ENCODE results near the gene UCP3.
"Not testable (repeated sequence)": the region's sequence is repeated elsewhere in the genome, so short reads cannot be mapped to it uniquely, and the experiment has no call there.

UCP3 gene

DNA sequence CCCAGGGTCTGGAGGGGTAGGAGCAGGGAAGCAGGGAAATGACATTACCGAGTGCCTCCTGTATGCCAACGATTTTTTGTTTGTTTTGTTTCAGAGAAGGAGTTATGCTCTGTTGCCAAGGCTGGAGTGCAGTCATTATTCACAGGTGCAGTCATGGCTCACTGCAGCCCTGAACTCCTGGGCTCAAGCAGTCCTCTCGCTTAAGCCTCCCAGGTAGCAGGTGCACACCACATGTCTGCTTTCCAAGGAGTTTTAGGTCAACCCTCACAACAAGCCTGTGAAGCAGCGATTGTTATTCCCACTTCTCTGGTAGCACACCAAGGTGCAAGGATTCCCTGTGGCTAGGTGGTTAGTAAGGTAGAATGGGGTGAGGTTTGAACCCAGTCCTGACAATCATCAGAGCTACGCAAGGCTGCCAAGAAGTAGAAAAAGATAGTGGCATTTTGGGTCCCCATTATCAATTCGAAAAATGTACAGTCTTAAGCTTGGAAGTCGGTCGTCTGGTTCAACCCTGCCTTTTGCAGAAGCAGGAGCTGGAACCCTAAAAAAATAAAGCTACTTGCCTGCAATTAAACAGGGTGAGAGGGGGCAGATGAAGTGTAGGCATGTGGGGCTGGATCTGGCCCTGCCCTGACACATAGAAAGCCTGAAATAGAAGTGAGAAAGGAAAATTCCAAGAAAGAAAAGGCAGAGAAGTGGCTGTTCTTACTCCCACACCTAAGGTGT is 9.1 kb downstream of the UCP3 start:
- DNase-seq: no peak

DNA sequence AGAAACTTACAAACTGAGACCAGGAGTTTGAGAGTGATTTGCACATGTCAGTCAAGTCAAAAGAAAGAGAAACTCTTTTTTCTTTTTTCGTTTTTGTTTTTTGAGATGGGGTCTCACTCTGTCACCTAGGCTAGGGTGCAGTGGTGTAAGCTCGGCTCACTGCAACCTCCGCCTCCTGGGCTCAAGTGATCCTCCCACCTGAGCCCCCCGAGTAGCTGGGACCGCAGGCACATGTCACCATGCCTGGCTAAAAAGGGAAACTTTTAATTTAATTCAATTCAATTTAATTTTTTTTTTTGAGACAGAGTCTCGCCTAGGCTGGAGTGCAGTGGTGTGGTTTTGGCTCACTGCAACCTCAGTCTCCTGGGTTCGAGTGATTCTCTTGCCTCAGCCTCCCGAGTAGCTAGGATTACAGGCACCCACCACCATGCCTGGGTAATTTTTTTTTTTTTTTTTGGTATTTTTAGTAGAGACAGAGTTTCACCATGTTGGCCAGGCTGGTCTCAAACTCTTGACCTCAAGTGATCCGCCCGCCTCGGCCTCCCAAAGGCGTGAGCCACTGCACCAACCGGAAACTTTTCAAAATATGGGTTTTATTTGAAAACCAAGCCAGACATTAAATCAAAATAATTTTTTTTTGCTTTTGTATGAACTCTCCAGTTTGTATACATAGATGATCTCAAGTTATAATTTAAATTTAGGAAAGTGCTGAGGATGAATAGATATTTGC is 9.9 kb downstream of the UCP3 start:
- DNase-seq: no peak

DNA sequence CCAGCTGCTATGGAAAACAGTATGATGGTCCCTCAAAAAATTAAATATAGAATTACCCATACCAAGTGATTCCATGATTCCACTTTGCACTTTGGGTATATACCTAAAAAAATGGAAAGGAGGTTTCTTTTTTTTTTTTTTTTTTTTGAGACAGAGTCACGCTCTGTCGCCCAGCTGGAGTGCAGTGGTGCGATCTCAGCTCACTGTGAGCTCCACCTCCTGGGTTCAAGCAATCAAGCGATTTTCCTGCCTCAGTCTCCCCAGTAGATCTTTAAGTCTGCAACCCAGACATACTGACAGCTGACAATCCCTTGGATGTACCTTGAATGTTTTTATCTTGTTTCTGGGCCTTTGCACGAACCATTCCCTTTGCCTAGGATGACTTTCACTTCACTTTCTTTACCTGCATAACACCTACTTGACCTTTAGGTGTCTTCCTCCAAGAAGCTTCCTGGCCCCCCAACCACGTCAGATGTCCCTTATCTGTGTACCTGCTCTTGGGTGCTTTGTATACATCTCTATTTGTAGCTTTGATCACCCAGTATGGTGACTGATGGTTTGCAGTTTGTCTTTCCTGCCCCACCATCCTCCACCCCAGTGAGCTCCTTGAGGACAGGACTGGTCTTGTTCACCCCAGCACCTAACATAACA is 11.6 kb downstream of the UCP3 start:
- no peak for DNase-seq

DNA sequence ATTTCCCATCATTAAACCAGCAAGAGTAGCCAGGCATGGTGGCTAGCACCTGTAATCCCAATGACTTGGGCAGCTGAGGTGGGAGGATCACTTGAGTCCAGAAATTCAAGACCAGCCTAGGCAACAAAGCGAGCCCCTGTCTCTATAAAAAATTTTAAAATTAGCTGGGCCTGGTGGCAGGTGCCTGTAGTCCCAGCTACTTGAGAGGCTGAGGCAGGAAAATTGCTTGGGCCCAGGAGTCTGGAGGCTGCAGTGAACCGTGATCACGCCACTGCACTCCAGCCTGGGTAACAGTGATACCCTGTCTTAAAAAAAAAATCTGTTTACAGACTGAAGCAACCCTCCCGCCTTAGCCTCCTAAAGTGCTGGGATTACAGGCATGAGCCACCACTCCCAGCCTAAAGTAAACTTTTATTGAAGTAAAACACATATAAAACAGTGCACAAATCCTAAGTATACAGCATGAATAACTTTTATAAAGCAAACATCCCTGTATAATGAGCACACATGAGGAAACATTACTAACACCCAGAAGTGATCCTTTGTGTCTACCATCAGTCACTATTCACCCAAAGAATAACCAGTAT is 12.6 kb downstream of the UCP3 start:
- DNase-seq: no peak

DNA sequence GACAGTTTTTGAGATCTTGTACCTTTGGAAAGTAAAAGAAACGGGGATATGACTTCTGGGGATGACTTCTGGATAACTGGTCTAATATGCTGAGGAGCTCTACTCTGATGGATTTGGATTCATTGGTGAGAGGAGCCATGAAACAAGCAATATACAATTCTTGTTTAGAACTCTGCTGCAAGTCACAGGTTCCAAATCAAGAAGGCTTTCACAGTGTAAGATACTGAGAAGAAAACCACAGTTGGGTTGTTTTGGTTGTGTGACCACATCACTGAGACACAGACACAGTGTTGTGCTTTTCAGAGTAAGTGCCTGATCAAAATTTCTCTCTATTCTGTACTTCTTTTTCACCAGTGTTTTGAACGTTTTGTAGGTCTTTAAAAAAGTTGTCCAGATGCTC is 13.2 kb downstream of the UCP3 start:
- no peak for DNase-seq

DNA sequence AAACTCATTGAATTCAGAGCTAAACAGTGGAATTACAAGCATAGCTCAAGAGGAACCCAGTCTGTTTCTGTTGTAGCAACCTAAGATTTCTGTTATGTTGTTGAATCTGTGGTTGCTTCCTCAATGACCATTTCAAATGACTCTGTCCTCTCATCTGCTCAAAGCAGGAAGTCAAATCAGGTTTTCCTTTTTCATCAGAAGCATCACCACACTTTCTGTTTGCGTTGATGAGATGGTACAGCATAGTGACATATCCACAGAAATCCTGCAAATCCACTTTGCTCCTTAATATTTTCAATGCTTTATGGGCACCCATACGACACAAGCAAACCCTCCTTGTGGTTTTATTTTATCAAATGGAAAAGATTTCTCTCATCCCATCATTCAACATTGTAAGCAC is 13.6 kb downstream of the UCP3 start:
- DNase-seq: no peak

DNA sequence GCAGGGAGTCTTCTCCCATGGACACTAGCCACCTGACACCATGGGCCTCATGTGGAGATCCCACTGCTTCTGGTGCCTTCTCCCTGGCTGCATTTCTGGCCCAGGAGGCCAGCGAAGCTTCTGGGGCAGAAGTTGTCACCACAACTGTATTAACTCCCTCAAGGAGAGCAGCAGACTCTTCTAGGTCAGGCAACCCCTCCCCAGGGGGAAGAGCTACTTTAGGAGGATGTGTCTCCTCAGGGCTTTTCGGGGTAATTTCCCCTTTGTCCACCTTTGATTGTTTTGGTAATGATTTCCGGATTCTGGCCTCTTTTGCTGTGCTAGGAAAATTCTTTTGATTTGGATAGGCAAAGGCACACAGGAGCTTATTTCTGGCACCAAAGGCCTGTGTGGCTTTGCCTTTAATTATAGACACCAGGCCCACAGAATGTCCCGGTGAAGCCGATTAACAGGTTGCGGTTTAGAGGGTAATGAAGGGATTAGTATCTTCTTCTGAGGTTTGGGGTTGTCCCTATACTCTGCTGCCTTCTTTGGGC is 17.3 kb downstream of the UCP3 start:
- DNase-seq: peak; percentile 83

DNA sequence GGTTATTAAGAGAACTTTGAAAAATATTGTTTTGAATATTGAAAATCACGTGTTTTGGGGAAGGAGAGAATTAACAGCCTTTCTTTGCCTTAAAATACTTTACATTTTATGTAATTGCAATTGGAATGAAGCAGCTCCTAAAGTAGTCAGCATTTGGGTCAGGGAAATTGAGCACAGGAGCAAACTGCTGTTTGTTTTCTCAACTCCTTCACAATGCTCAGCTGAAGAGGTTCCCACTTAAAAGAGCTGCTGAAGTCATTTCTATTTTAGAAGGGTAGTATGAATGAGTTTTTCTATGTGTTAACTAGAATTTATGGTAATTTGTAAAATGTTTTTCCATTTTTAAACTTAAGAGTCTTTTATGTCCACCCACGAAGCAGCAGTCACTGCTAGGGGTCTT is 18.2 kb downstream of the UCP3 start:
- no peak for DNase-seq

DNA sequence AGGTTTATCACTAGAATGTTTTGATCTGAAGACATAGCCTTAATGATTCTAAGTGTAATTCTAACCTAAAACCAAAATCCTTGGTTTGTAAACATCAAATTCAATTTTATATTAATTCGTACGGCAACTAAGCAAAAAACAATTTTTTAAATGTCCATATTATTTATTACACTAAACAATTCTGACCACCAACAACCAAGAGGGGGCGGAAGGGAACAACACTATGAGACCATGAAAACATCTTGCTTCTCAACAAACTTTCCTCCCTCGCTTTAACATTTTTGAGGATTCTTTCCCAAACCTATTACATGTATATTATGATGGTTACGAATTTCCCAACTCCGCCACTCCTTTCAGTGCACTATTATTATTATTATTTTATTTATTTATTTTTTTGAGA is 19.7 kb downstream of the UCP3 start:
- no peak for DNase-seq

DNA sequence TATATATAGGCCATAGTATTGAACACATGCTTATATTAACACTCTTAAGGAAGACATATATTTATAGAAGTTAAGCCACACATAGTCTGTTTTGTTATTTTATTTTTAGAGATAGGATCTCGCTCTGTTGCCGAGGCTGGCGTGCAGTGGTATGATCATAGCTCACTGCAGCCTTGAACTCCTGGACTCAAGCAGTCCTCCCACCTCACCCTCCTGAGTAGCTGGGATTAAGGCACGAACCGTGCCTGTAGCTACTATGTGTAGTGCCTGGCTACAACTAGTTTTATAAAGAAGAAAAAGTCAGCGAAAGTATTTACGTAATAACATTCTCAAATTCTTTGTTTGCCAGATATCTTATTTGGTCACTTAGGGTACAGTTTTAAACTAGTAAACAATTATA is 20.7 kb downstream of the UCP3 start:
- no peak for DNase-seq

DNA sequence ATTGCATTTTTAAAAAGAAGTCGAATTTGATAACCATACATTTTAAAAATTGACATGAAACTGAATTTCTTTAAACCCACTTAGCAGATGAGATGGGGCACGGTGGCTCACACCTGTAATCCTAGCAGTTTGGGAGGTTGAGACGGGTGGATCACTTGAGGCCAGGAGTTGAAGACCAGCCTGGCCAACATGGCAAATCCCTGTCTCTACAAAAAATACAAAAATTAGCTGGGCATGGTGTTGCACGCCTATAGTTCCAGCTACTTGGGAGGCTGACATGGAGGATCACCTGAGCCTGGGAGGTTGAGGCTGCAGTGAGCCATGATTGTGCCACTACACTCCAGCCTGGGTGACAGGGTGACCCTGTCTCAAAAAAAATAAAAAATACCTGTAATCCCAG is 23.2 kb downstream of the UCP3 start:
- not testable (repeated sequence) for DNase-seq

DNA sequence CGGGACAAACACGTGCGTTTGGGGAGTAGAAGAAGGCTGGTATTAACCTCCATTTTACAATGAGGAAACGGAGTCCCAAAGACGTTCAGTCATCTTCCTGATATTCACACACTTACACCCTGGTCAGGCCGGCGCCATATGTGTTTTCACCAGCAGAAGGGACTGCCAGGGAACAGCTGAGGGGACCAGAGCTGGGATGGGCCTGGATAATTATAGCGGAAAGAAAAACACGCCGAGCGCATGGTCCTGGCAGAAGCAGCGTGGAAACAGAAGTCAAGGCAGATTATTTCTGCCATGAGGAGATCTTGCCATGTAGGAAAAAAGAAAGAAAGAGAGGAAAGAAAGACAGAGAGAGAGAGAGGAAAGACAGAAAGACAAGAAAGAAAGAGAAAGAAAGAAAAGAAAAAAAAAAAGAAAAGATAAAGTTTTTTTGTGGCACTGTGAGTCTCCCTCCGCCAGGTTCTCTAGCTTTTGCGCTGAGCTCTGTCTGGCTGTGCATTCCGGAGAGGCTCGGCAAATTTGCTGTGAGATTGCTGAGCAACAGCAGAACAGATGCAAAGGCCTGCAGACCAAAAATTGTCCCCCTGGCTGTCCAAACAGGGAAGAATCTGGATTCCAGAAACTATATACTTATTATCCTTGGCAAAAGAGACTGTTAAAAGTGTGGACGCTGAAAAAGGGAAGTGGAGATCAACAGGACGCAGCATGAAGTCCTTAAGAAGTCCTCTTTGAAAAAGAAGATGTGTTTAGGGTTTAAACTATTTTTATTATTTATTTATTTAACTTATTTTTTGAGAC is 24.9 kb downstream of the UCP3 start:
- DNase-seq: peak; percentile 75

DNA sequence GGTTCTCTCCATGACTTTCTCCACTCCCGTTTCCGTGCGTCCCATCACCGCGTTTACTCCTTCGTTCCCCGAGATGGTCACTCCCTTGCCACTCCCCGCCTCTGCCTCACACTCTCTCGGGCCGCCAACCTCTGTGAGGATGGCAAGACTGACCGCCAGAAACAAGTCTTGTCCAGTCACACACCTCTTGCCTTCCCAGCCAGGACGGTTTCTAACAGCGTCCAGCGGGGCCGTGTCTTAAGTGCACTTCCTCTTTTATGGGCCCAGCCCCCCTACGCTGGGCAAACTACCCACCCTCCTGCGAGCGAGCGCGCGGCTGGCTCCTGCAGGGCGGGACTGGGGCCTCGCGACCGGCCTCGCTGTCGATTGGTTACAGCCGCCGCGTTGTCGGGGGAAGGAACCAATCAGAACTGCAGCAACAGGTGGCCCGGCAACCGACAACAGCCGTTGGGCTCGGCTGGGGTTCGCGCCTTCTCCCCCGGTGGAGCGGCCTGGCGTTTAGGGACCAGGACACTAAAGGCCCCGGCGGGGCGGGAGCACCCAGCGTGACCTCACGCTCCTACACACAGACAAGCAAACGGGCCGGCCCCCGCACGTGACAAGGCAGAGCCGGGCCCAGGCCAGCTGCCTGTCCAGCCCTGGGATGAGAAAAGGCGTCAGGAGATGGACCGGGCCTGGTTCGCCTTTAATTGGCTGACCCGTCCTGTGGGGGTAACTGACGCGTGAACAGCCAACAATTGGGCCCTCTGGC is 25.7 kb downstream of the UCP3 start:
- peak; percentile 97 for DNase-seq

DNA sequence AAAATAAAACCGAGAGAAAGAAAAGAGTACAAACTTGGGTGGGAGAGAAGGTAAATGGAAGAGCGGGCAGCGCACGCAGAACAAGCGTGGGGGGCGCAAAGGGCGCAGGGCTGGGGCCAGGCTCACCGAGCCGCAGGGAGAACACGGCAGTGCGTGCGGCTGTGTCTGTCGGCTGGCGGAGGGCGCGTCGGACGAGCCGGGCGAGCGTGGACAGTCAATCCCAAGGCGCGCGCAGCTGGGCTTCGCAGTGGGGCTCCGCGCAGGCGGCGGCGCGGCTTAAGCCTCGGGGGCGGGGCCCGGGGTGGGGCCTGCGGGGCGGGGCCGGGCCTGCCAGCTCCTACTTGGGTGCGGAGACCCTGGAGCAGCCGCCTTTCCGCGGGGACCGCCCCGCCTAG is 26.3 kb downstream of the UCP3 start, which contains the start of gene UCP2:
TSS of gene UCP2 (minus strand) at position 249 of the 395 bp plus-strand sequence. CDS start 4,465 bp downstream, outside the sequence.
- DNase-seq: peak; percentile 93

DNA sequence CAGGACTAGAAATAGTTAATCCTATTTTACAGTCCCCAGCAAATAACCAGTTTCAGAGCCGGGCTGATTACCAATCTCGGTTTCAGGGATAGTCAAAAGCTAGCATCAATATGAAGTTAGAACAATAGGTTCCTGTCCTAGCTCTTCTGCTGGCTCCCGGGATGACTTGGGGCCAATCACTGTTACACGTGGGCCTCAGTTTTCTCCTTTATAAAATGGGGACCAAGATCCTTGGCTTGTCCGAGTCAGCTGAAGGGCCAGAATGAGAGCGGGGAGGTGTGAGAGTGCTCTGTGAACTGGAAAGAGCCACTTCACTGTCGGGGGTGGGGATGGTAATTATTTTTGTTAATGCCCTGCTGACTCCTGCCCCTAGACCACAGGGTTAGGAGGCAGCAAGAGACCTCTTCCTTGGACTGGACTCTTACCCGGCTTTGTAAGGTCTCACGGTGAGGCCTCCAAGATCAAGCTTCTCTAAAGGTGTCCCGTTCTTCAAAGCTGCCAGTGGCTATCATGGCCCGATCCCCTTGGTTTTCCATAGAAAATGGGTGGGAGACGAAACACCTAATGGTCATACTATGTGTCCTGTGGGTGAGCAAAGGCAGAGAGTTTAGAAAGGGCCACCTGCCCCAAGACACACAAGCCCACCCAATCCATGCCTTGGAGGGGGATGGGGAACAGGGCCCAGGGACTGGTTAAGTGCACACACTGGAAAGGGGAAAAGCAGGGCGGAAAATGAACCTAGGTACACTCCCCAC is 27.7 kb downstream of the UCP3 start:
- DNase-seq: peak; percentile 38

DNA sequence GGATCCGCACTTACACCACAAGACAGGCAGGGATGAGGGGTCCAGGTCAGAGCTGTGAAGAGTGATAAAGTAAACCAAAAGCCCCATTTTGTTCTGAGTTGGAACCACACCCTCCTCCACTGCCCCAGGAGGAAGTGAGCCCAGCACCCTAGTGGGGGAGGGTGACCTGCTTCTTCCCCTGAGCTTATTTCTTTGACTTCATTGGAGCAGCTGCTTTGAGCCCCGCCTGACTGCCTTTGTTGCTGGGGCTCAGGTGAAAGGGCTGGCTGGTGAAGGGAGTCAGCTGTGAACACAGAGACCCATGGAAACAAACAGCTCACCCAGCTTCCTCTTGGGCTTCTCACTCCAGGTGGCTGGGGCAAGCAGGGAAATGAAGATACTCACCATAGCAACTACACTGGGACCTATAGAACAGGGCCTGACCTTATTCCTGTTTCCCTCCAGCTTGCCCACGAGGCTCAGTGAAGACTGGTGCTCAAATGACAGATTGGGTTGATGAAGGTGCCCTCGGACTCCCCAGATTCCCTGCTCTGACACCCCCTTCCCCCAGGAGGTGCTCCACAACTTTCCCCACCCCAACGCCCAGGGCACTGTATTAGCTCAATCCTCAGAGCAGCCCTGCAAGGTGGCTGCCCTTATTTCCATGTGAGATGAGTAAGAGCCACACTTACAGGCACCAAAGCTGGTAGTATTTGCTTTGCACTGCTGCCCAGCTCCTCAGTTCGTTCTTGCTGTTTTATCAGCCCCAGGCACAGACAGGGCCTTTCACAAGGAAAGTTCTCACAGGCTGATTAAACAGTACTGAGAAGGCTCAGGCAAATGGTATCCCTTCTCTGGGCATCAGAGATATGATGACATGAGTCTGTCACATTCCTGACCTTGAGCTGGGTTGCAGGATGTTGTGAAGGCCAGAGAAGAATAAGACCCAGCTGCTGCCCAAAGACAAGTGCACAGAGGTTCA is 28.6 kb downstream of the UCP3 start:
- DNase-seq: peak; percentile 18

DNA sequence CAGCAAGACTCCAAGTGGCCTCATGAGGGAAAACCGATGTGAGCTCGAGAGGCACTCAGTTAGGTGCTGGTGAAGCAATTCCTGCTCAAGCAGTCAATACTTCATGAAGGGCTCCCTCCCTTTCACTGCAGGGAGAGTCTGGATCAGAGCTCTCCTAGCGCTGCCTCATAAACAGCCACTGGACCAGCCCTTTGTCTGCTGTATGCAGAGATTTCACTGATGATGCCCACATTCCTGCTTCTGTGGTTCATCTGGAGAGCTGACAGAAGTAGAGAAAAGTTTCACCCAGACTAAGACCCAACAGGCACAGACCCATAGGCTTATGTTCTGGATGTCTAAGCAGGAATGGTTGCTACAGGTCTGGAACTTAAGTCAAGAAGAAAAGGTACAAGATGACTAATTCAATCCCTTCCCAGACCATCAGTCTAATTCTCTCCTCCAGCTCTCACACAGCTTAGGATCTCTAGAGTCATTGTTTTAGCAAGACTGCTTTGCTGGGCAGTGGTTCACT is 30.3 kb downstream of the UCP3 start:
- DNase-seq: no peak

DNA sequence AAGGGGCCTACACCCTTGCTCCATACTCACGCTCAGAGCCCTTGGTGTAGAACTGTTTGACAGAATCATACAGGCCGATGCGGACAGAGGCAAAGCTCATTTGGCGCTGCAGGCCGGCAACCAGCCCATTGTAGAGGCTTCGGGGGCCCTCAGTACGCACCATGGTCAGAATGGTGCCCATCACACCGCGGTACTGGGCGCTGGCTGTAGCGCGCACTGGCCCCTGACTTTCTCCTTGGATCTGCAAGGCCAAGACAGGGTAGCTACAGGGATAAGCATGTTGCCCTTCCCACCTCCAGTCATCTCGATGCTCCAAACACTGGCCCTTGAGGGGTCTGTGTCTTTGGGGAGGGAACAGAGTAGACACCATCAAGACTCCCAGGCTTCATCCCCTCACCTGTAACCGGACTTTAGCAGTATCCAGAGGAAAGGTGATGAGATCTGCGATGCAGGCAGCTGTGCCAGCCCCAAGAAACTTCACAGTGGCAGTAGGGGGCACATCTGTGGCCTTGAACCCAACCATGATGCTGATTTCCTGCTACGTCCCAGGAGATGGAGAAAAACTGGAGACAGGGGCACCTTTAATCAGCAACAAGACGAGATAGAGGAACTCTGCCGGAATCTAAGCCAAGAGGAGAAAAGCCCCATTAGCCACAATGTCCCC is 30.9 kb downstream of the UCP3 start:
- no peak for DNase-seq

Data from NCI-H82 (cell line).